Liver (tissue), 3 donors: Measurements from ENCODE around the gene MUC13.

ENCODE experiments used
- RXRA ChIP-seq, 2 donors: IDR thresholded peaks; 2 replicates each; pipeline ENCODE4 v1.6.1; 2017 to 2018; ENCODE audit warnings: antibody characterized with exemption in 2 of 2, mild to moderate bottlenecking in 1 of 2
- SP1 ChIP-seq: IDR thresholded peaks from 2 replicates; pipeline ENCODE4 v1.6.1; 2018; ENCODE audit warnings: antibody characterized with exemption, mild to moderate bottlenecking
- TAF1 ChIP-seq: conservative IDR thresholded peaks from 2 replicates; pipeline ENCODE4 v1.6.1; 2016; ENCODE audit warnings: antibody characterized with exemption, mild to moderate bottlenecking
- YY1 ChIP-seq: IDR thresholded peaks from 2 replicates; pipeline ENCODE4 v1.6.1; 2016; ENCODE audit warnings: antibody characterized with exemption, mild to moderate bottlenecking
- TF ChIP-seq, protein P1 (sequence below): fragments of 150-350 bp; IDR thresholded peaks from 2 replicates; pipeline ENCODE4 v1.5.1; 2017; ENCODE audit warnings: improper control_type of control experiment, low read depth, low read length; ENCODE audit not compliant: missing input control
- donor health status: healthy.
- donor health status: healthy.

DNA sequence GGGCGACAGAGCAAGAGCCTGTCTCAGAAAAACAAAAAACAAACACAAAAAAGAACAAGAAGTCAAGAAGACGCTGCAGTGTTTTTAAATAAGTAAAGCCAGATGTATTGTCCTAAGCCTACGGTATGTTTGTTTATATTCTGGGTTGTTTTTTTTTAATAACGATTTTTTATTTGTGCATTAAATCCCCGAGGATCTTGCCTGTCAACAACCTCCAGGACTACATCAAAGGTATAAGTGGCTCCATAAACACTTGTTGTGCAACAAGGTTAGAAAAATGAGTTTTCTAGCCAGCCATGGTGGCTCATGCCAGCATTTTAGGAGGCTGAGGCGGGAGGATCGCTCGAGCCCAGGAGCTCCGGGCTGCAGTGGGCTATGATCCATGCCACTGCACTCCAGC lies 73.5 kb downstream of the MUC13 start:
- TF ChIP-seq YY1 (no peak), RXRA (IDR thresholded peaks at IDR 0.05) (no peak), SP1 (no peak), TAF1 (no peak)
- TF ChIP-seq, protein P1, sequence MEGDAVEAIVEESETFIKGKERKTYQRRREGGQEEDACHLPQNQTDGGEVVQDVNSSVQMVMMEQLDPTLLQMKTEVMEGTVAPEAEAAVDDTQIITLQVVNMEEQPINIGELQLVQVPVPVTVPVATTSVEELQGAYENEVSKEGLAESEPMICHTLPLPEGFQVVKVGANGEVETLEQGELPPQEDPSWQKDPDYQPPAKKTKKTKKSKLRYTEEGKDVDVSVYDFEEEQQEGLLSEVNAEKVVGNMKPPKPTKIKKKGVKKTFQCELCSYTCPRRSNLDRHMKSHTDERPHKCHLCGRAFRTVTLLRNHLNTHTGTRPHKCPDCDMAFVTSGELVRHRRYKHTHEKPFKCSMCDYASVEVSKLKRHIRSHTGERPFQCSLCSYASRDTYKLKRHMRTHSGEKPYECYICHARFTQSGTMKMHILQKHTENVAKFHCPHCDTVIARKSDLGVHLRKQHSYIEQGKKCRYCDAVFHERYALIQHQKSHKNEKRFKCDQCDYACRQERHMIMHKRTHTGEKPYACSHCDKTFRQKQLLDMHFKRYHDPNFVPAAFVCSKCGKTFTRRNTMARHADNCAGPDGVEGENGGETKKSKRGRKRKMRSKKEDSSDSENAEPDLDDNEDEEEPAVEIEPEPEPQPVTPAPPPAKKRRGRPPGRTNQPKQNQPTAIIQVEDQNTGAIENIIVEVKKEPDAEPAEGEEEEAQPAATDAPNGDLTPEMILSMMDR: no peak
